WERI-Rb-1 (cell line): ENCODE data around the gene MED26.

Source experiments
- DNase-seq: peaks from one replicate; pipeline ENCODE4 v3.0.0-alpha.2; 2020
- H3K27ac ChIP-seq: fragments of 250-450 bp; sonication (Bioruptor Pico); 2 replicates; pipeline ENCODE4 v1.5.1; 2020; ENCODE audit warnings: mild to moderate bottlenecking, moderate library complexity
- H3K27me3 ChIP-seq: fragments of 250-450 bp; sonication (Bioruptor Pico); 2 replicates; pipeline ENCODE4 v1.5.1; 2021; ENCODE audit warnings: mild to moderate bottlenecking, low read depth, moderate library complexity; ENCODE audit not compliant: insufficient read depth, severe bottlenecking
- H3K36me3 ChIP-seq: fragments of 250-450 bp; sonication (Bioruptor Pico); 2 replicates; pipeline ENCODE4 v1.5.1; 2020; ENCODE audit warnings: mild to moderate bottlenecking, moderate library complexity
- H3K4me3 ChIP-seq: 2 replicates; pipeline ENCODE4 v1.5.1; 2011; ENCODE audit warnings: low read depth, mild to moderate bottlenecking, control low read depth, low read length
- H3K9me3 ChIP-seq: fragments of 250-450 bp; sonication (Bioruptor Pico); 2 replicates; pipeline ENCODE4 v1.5.1; 2021; ENCODE audit warnings: mild to moderate bottlenecking, moderate library complexity; ENCODE audit not compliant: severe bottlenecking
- TF ChIP-seq, protein P1 (sequence below): IDR thresholded peaks from 2 replicates; pipeline ENCODE4 v1.5.1; 2011; ENCODE audit warnings: low read depth, mild to moderate bottlenecking, control low read depth, inconsistent platforms, low read length

The MED26 gene

DNA sequence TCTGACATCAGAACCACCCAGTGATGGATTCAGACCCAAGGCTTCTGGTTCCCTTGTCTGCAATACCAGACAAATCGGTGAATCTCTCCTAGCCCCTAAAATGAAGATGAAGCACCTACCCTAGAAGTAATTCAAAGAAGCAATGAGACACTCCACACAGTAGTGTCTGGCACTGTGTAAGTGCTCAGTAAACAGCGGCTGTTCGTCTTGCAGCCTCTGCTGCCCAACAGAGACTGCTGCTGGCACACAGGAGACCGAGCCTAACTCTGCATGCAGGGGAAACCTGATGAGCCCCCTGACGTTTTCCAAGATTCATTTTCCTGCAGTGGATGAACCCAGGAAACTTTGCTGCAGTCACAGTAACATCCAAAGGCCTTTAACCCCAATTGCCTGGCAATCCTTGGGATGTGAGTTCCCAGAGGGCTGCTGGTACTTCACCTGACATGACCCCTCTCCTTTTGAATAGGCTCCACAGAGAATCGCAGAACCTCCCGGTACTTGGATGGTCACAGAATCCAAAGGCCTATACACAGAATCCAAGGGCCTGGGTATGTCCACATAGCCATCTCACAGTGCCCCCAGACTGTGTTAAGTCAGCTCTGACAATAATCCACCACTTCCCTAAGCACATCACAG is 6.7 kb downstream of the MED26 start:
- TF ChIP-seq, protein P1, sequence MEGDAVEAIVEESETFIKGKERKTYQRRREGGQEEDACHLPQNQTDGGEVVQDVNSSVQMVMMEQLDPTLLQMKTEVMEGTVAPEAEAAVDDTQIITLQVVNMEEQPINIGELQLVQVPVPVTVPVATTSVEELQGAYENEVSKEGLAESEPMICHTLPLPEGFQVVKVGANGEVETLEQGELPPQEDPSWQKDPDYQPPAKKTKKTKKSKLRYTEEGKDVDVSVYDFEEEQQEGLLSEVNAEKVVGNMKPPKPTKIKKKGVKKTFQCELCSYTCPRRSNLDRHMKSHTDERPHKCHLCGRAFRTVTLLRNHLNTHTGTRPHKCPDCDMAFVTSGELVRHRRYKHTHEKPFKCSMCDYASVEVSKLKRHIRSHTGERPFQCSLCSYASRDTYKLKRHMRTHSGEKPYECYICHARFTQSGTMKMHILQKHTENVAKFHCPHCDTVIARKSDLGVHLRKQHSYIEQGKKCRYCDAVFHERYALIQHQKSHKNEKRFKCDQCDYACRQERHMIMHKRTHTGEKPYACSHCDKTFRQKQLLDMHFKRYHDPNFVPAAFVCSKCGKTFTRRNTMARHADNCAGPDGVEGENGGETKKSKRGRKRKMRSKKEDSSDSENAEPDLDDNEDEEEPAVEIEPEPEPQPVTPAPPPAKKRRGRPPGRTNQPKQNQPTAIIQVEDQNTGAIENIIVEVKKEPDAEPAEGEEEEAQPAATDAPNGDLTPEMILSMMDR = no peak
- DNase-seq = no peak
- H3K27me3 ChIP-seq = no peaks in the 10 kb centered on the region
- H3K27ac ChIP-seq = no peak overlapping the region
- H3K9me3 ChIP-seq = no peaks in the 10 kb centered on the region
- H3K36me3 ChIP-seq = peaks cover 29% of the 10 kb centered on the region
- H3K4me3 ChIP-seq = no peak overlapping the region

DNA sequence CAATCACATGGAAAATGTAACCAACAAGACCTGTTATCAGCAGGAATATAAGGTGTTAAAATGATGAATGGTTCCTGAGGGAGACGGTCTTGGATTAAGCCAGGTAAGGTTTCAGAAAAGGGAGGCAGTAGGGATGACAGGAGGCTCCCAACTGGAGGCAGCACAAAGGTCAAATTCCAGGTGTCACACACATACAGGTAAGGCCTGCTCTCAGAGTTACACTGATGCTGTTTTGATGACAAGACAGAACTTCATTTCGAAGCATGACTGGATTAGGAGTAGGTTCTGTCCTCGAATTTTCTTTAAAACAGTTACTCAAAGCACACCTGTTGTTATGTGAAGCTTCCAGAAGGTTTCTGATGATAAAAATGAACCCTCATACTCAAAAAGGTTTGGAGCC is 7.4 kb downstream of the MED26 start:
- Histone ChIP-seq H3K9me3 (no peaks in the 10 kb centered on the region), H3K27me3 (no peaks in the 10 kb centered on the region), H3K4me3 (no peak overlapping the region), H3K36me3 (peaks cover 22% of the 10 kb centered on the region), H3K27ac (no peak overlapping the region)
- TF ChIP-seq, protein P1 = no peak
- DNase-seq = no peak

GRCh38 chr19:16620018-16620417 is 8.0 kb downstream of the MED26 start:
- no peak overlapping the region for H3K4me3 ChIP-seq
- no peak for DNase-seq
- no peaks in the 10 kb centered on the region for H3K27me3 ChIP-seq
- no peaks in the 10 kb centered on the region for H3K9me3 ChIP-seq
- no peak overlapping the region for H3K27ac ChIP-seq
- TF ChIP-seq, protein P1 = no peak
- peaks cover 16% of the 10 kb centered on the region for H3K36me3 ChIP-seq

DNA sequence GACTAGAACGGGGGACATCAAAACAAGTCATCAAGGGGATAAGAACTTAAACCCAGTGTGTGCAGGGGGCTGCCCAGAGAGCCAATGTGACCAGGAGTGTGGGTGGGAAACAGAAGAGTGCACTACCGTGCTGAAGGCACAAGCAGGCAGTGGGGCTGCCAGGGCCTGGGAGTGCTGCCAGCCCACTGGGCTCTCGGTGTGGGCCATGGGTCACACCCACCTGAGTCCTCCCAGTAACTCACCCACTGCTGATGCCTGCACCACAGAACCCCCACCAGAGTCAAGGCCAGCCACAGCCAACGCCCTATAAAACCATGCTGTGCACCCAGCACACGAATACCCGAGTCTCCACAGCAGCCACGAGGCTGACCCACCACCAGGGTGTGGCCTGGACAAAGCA is 8.5 kb downstream of the MED26 start:
- H3K36me3 ChIP-seq = peaks cover 10% of the 10 kb centered on the region; the same call in 1 of the 2 replicates
- no peak overlapping the region for H3K27ac ChIP-seq
- H3K27me3 ChIP-seq = no peaks in the 10 kb centered on the region
- H3K9me3 ChIP-seq = no peaks in the 10 kb centered on the region
- no peak overlapping the region for H3K4me3 ChIP-seq
- DNase-seq = no peak
- TF ChIP-seq, protein P1 = no peak

GRCh38 chr19:16618248-16618647 is 9.8 kb downstream of the MED26 start:
- no peak overlapping the region for H3K27ac ChIP-seq
- no peaks in the 10 kb centered on the region for H3K27me3 ChIP-seq
- H3K9me3 ChIP-seq = no peaks in the 10 kb centered on the region
- peaks cover 1% of the 10 kb centered on the region; the same call in 1 of the 2 replicates for H3K36me3 ChIP-seq
- no peak overlapping the region for H3K4me3 ChIP-seq
- DNase-seq = no peak
- TF ChIP-seq, protein P1 = no peak

DNA sequence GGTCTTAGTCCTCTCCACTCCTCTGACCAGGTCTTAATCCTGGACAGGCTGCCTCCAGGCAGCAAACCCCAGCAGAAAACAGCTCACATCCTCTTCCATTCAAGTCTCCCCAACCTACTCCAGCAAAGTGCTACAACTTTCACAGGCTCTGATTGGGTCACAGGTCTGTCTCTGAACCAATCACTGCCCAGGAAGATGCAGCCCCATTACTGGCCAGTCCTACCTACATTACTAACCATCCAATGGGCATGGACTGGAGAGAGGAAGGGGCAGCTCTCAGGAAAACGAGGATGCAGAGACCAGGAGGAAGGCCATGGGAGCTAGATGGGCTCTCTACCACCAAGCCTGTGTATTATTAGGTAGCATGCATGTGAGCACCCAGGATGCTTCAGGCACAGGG is 12.2 kb downstream of the MED26 start:
- DNase-seq = no peak

More for the DNA sequence above, 12.2 kb downstream of the MED26 start:
- no peak overlapping the region for H3K4me3 ChIP-seq
- TF ChIP-seq, protein P1 = no peak
- no peaks in the 10 kb centered on the region for H3K27me3 ChIP-seq
- H3K9me3 ChIP-seq = no peaks in the 10 kb centered on the region
- H3K27ac ChIP-seq = no peak overlapping the region
- H3K36me3 ChIP-seq = no peaks in the 10 kb centered on the region
